K562 (cell line): Measurements from ENCODE around the gene MAZ.

Experiments
- BCL6 ChIP-seq: fragments of 250-450 bp; sonication (Bioruptor Pico); IDR thresholded peaks from 2 replicates; pipeline ENCODE4 v1.4.0; 2020
- BRCA1 ChIP-seq, 2 experiments: fragments of 450-650 bp in 1 of 2; sonication (generic) in 1 of 2; formaldehyde crosslinking in 1 of 2; IDR thresholded peaks; 2 replicates each; pipeline versions ENCODE4 v1.5.0 to v1.6.1; 2017 to 2020; ENCODE audit warnings: mild to moderate bottlenecking in 1 of 2, missing genetic modification reagents in 1 of 2
- CHD1 ChIP-seq: fragments of 200-600 bp; sonication (generic); IDR thresholded peaks from one replicate; pipeline ENCODE4 v1.6.1; 2012; ENCODE audit warnings: mild to moderate bottlenecking, moderate library complexity, low read length, inconsistent platforms
- ELF1 ChIP-seq: fragments of 200-800 bp; sonication (Bioruptor generic); IDR thresholded peaks from 2 replicates; pipeline ENCODE4 v1.6.1; 2016; ENCODE audit warnings: missing genetic modification characterization, missing compliant biosample characterization
- EP300 ChIP-seq: IDR thresholded peaks from 2 replicates; pipeline ENCODE4 v1.6.1; 2012; ENCODE audit warnings: low read length, improper control_type of control experiment
- FOS ChIP-seq: IDR thresholded peaks from 3 replicates; pipeline ENCODE4 v1.6.1; 2011; ENCODE audit not compliant: insufficient read length; ENCODE audit errors: extremely low read depth
- HDAC6 ChIP-seq: IDR thresholded peaks from 2 replicates; pipeline ENCODE4 v1.6.1; 2012; ENCODE audit warnings: low read depth, mild to moderate bottlenecking, control low read depth, inconsistent platforms, low read length, moderate library complexity
- JUND ChIP-seq, 2 experiments: IDR thresholded peaks; 2 replicates in 1 of 2; 3 replicates in 1 of 2; pipeline ENCODE4 v1.6.1; 2011; ENCODE audit warnings: borderline replicate concordance in 2 of 2, low read depth in 2 of 2, low read length in 2 of 2, improper control_type of control experiment in 1 of 2, missing biosample characterization in 1 of 2, missing genetic modification characterization in 1 of 2, missing genetic modification reagents in 1 of 2
- NFE2 ChIP-seq: IDR thresholded peaks from 2 replicates; pipeline ENCODE4 v1.6.1; 2014; ENCODE audit warnings: antibody characterized with exemption, low read depth
- NR2C2 ChIP-seq, 2 experiments: fragments of 200-800 bp in 1 of 2; sonication (Bioruptor generic) in 1 of 2; sonication (generic) in 1 of 2; formaldehyde crosslinking in 1 of 2; IDR thresholded peaks; 2 replicates each; pipeline versions ENCODE4 v1.6.1 to v1.8.0; 2016 to 2022; ENCODE audit warnings: mild to moderate bottlenecking in 1 of 2, missing compliant biosample characterization in 1 of 2, missing genetic modification characterization in 1 of 2, missing genetic modification reagents in 1 of 2
- ZBTB43 ChIP-seq: sonication (generic); formaldehyde crosslinking; IDR thresholded peaks from 2 replicates; pipeline ENCODE4 v1.8.0; 2023; ENCODE audit warnings: mild to moderate bottlenecking, missing genetic modification reagents
- ZFP36 ChIP-seq: fragments of 150-350 bp; IDR thresholded peaks from 2 replicates; pipeline ENCODE4 v1.6.1; 2018; ENCODE audit warnings: low read length, low read depth; ENCODE audit not compliant: partially characterized antibody
- ZNF217 ChIP-seq: sonication (generic); formaldehyde crosslinking; IDR thresholded peaks from 2 replicates; pipeline ENCODE4 v1.8.0; 2022; ENCODE audit warnings: mild to moderate bottlenecking, missing genetic modification reagents

DNA sequence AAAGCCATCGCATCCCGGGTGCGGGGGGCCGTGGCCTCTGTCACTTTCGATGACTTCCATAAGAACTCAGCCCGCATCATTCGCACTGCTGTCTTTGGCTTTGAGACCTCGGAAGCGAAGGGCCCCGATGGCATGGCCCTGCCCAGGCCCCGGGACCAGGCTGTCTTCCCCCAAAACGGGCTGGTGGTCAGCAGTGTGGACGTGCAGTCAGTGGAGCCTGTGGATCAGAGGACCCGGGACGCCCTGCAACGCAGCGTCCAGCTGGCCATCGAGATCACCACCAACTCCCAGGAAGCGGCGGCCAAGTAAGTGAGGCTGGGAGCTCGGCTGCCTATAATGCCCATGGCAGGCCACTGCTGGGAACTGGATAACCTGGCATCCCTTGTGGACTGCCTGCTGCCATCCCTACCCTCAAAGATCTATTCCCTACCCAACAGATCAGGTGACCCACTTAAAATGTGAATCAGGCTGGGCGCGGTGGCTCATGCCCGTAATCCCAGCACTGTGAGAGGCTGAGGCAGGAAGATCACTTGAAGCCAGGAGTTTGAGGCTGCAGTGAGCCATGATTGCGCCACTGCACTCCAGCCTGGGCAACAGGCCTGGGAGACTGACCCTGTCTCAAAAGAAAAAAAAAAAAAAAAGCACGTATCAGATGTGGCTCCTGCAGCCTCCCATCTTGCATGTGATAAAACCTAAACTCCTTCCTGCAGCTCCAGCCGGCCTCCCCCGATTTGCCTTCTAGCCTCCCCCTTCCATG lies 38.4 kb downstream of the MAZ start:
- no peak for TF ChIP-seq CHD1
- TF ChIP-seq ZBTB43 (CRISPR knock-in tag) = no peak
- no peak for TF ChIP-seq BCL6 (CRISPR knock-in tag)
- no peak for TF ChIP-seq NFE2
- TF ChIP-seq ZNF217 = no peak
- TF ChIP-seq JUND (IDR thresholded peaks at IDR 0.05; ENCODE audit: borderline replicate concordance, low read depth, low read length) = no peak
- TF ChIP-seq JUND (tag; IDR thresholded peaks at IDR 0.05; ENCODE audit: borderline replicate concordance, low read depth, low read length) = no peak
- TF ChIP-seq FOS = no peak
- no peak for TF ChIP-seq HDAC6
- no peak for TF ChIP-seq EP300
- TF ChIP-seq NR2C2 (CRISPR knock-in tag; IDR thresholded peaks at IDR 0.05) = no peak
- TF ChIP-seq NR2C2 (tag; IDR thresholded peaks at IDR 0.05) = no peak
- TF ChIP-seq BRCA1 (IDR thresholded peaks at IDR 0.05) = no peak
- TF ChIP-seq BRCA1 (CRISPR knock-in tag; IDR thresholded peaks at IDR 0.05) = no peak
- TF ChIP-seq ELF1 (tag) = no peak
- TF ChIP-seq ZFP36 = no peak
